Stimulated activated CD4-positive, alpha-beta T cell treated with anti-CD3 and anti-CD28 coated beads, TNF-alpha, amount 100 ng/mL, for 4 hours (primary cell): ENCODE results near the gene TNFSF15.

Experiments
- DNase-seq, 3 experiments: peaks; one replicate each; pipeline ENCODE4 v3.0.0-alpha.2; 2020; ENCODE audit warnings: low read depth in 3 of 3

Gene TNFSF15

GRCh38 chr9:114825126-114825795, 19.4 kb upstream of the TNFSF15 start:
- DNase-seq = no peak

GRCh38 chr9:114824110-114824509, 18.3 kb upstream of the TNFSF15 start:
- DNase-seq = no peak

GRCh38 chr9:114823441-114823840, 17.6 kb upstream of the TNFSF15 start:
- DNase-seq = no peak

GRCh38 chr9:114822708-114823107, 16.9 kb upstream of the TNFSF15 start:
- no peak for DNase-seq

- no peak for DNase-seq
Observed at GRCh38 chr9:114820776-114821501, 15.1 kb upstream of the TNFSF15 start.

GRCh38 chr9:114818178-114818577, 12.3 kb upstream of the TNFSF15 start:
- DNase-seq = no peak

GRCh38 chr9:114813717-114814418, 8.0 kb upstream of the TNFSF15 start:
- DNase-seq = no peak

- no peak for DNase-seq
Observed at GRCh38 chr9:114811966-114812636, 6.3 kb upstream of the TNFSF15 start.

- DNase-seq = no peak
Observed at GRCh38 chr9:114811301-114811700, 5.5 kb upstream of the TNFSF15 start.

GRCh38 chr9:114810614-114811013, 4.8 kb upstream of the TNFSF15 start:
- no peak for DNase-seq

- no peak for DNase-seq
Observed at GRCh38 chr9:114806526-114806900, 674 bp upstream of the TNFSF15 start.

GRCh38 chr9:114804505-114804904, 1.3 kb downstream of the TNFSF15 start:
- DNase-seq = no peak

- DNase-seq = no peak
Observed at GRCh38 chr9:114803479-114804265, 2.2 kb downstream of the TNFSF15 start.

GRCh38 chr9:114799925-114800324, 5.9 kb downstream of the TNFSF15 start:
- DNase-seq = no peak

GRCh38 chr9:114799441-114799840, 6.4 kb downstream of the TNFSF15 start:
- no peak for DNase-seq

GRCh38 chr9:114798780-114799427, 6.9 kb downstream of the TNFSF15 start:
- no peak for DNase-seq

GRCh38 chr9:114798101-114798500, 7.7 kb downstream of the TNFSF15 start:
- DNase-seq = no peak

- no peak for DNase-seq
Observed at GRCh38 chr9:114792396-114792795, 13.4 kb downstream of the TNFSF15 start.

- no peak for DNase-seq
Observed at GRCh38 chr9:114791736-114792135, 14.1 kb downstream of the TNFSF15 start.

GRCh38 chr9:114791312-114791711, 14.5 kb downstream of the TNFSF15 start:
- no peak for DNase-seq

- no peak for DNase-seq
Observed at GRCh38 chr9:114790521-114790920, 15.3 kb downstream of the TNFSF15 start.
